ENCODE data around the gene KCNJ4. TPM values are rescaled to one million over a fixed set of nuclear protein-coding genes. Genes with fewer than 3 reads are reported as not detected.
"Not testable (repeated sequence)": the region's sequence is repeated elsewhere in the genome, so short reads cannot be mapped to it uniquely, and the experiment has no call there.

The KCNJ4 gene
- total RNA-seq, 4 donors from 2014 or later = not detected

DNA sequence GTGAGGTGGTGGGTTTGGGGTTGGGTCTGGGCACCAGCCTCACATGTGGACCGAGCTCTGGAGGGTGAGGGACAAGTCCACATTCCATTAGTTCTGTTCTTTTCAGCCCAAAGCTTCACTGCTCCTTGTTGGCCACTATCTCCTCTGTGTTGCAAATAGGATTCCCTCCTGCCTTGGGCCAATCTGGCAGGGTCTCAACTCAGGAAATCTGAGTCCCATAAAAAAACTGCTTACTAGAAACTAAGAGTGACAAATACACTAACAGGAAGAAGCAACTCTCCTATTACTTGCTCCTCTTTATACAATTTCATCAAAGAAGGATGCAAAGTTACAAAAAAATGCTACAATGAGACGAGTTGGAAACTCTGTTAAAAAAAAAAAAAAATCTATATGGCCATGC lies 71.6 kb downstream of the KCNJ4 start:
- H3K9me3 ChIP-seq = no peaks in the 10 kb centered on the region
- TF ChIP-seq, protein P1, sequence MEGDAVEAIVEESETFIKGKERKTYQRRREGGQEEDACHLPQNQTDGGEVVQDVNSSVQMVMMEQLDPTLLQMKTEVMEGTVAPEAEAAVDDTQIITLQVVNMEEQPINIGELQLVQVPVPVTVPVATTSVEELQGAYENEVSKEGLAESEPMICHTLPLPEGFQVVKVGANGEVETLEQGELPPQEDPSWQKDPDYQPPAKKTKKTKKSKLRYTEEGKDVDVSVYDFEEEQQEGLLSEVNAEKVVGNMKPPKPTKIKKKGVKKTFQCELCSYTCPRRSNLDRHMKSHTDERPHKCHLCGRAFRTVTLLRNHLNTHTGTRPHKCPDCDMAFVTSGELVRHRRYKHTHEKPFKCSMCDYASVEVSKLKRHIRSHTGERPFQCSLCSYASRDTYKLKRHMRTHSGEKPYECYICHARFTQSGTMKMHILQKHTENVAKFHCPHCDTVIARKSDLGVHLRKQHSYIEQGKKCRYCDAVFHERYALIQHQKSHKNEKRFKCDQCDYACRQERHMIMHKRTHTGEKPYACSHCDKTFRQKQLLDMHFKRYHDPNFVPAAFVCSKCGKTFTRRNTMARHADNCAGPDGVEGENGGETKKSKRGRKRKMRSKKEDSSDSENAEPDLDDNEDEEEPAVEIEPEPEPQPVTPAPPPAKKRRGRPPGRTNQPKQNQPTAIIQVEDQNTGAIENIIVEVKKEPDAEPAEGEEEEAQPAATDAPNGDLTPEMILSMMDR (IDR thresholded peaks at IDR 0.05) = no peak
- TF ChIP-seq EP300 (IDR thresholded peaks at IDR 0.05; ENCODE audit: low read depth) = no peak
- no peak for TF ChIP-seq POLR2AphosphoS5 (IDR thresholded peaks at IDR 0.05)
- TF ChIP-seq POLR2A (IDR thresholded peaks at IDR 0.05) = no peak
- in situ Hi-C loops (cut with MboI; ENCODE audit: low pct_ligation_motif_present in 1 of 4, low pct_unique_long_range_greater_than_20kb in 1 of 4, low sequenced_read_pairs in 3 of 4) (no loop called here), intact Hi-C loops (cut with DNase I; ENCODE audit: low total_unique reads) (no loop called here)
- H3K36me3 ChIP-seq = no peaks in the 10 kb centered on the region
- no peaks in the 10 kb centered on the region for H3K27me3 ChIP-seq
- H3K27ac ChIP-seq = no peak overlapping the region
- H3K4me3 ChIP-seq = no peak overlapping the region
- H3K4me1 ChIP-seq = peaks cover 0 to 3% (median 1%) of the 10 kb centered on the region in 4 donors
- whole genome bisulfite sequencing, 2 donors (ENCODE audit: low coverage in 1 of 2) = 77 to 93% methylated on average over 1 to 2 of the region's 2 CpGs
- no peak for DNase-seq

DNA sequence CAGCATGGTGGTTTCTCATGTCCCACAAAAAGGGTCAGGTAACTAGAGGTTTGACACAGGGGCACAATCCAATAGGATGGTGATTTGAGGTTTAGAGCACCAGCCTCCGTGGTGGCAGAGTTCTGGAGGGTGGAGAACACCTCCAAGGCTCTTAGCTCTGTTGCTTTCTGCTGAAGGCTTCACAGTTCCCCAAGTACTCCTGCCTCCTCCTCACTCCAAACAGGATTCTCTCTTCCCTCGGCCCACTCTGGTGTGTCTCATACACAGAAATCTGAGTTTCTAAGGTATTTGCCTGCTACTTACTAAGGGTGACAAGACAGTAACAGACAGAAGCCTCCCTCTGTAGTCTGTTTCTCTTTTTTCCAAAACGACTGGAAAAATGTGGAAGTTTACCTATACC lies 73.6 kb downstream of the KCNJ4 start:
- H3K27me3 ChIP-seq; H3K36me3 ChIP-seq; in situ Hi-C loops (cut with MboI; ENCODE audit: low pct_ligation_motif_present in 1 of 4, low pct_unique_long_range_greater_than_20kb in 1 of 4, low sequenced_read_pairs in 3 of 4); intact Hi-C loops (cut with DNase I; ENCODE audit: low total_unique reads); H3K27ac ChIP-seq; DNase-seq; H3K9me3 ChIP-seq; H3K4me1 ChIP-seq; H3K4me3 ChIP-seq: not testable (repeated sequence)
- 68 to 77% methylated on average over 3 of the region's 3 CpGs for WGBS, 2 donors (ENCODE audit: low coverage in 1 of 2)

Other genes with a start within 250 kb of the KCNJ4 start
- gene TMEM184B, start 182.2 kb downstream of the KCNJ4 start, total RNA-seq = 10 to 100 TPM; 18.7 to 88.4 (median 41.1) TPM
- gene CSNK1E, start 137.8 kb downstream of the KCNJ4 start, total RNA-seq = 100 to 1,000 TPM in 2 of 4 donors, 10 to 100 TPM in 2; 47.9 to 179 (median 106) TPM
- 10 to 100 TPM in 1 of 4 donors, 1 to 10 TPM in 2, not detected in 1; 5.6 to 12.5 (median 8.7) TPM for gene KDELR3, start 12.9 kb upstream of the KCNJ4 start, total RNA-seq
- 1,000 to 10,000 TPM in 1 of 4 donors, 100 to 1,000 TPM in 3; 506 to 1,034 (median 728) TPM for gene DDX17, start 51.1 kb upstream of the KCNJ4 start, total RNA-seq
- 10 to 100 TPM in 1 of 4 donors, under 1 TPM in 2, not detected in 1; 0.32 to 86.2 (median 0.68) TPM for gene DMC1, start 115.0 kb upstream of the KCNJ4 start, total RNA-seq
- gene FAM227A, start 201.2 kb upstream of the KCNJ4 start, total RNA-seq = under 1 TPM in 3 of 4 donors, not detected in 1; 0.20 to 0.79 (median 0.27) TPM
- 10 to 100 TPM; 15.0 to 19.8 (median 18.9) TPM for gene CBY1, start 201.4 kb upstream of the KCNJ4 start, total RNA-seq
- 10 to 100 TPM; 19.1 to 48.3 (median 32.9) TPM for gene TOMM22, start 226.8 kb upstream of the KCNJ4 start, total RNA-seq
- 100 to 1,000 TPM in 3 of 4 donors, 10 to 100 TPM in 1; 34.6 to 189 (median 138) TPM for gene JOSD1, start 245.7 kb upstream of the KCNJ4 start, total RNA-seq